ENCODE measurements around the gene GPR55. TPM values are rescaled to one million over a fixed set of nuclear protein-coding genes. Genes with fewer than 3 reads are reported as not detected.

Gene GPR55
- total and polyA plus RNA-seq, 10 donors: 0.86 to 6.8 (median 3.1) TPM

DNA sequence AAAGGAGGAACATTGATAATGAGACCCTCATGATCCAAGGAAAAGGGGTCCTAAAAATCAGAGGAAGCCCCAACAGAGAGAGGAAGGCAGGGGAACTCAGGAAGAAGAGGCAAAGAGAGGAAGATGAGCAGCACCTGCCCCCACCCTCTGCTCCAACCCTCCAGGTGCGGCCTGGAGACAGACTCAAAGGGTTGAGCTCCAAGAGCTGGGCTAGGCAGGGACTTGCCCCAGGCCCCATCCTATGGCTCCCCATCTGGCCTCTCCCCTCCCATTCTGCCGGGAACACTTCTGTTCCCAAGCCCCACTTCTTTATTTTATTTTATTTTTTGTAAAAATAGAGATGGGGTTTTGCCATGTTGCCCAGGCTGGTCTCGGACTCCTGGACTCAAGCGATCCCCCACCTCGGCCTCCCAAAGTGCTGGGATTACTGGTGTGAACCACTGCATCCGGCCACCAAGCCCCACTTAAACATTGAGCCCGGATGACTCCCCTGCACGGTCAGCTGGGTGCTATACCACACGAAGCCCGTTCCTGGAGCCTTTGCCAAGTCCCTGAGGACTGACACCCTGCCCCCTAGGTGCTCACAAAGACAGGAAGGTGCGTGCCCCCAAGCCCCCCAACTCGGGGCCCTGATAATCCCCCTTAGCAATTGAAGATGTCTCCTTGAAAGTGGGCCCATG is 3.8 kb upstream of the GPR55 start:
- 84 to 92% (median 88%) methylated on average over 10 to 12 of the region's 12 CpGs for WGBS, 5 donors
- Histone ChIP-seq H3K27ac (peak overlapping the region in 1 of 8 donors; percentile 58), H3K9me3 (no peaks in the 10 kb centered on the region), H3K4me3 (no peak overlapping the region), H3K27me3 (replicated peaks in 1 of 7) (peaks cover 0 to 12% (median 0%) of the 10 kb centered on the region in 7 donors), H3K36me3 (no peaks in the 10 kb centered on the region), H3K4me1 (peaks cover 0 to 51% (median 21%) of the 10 kb centered on the region in 6 donors)
- peak; percentile 47 for DNase-seq
- no peak for TF ChIP-seq POLR2AphosphoS5 (IDR thresholded peaks at IDR 0.05)
- TF ChIP-seq, protein P1, sequence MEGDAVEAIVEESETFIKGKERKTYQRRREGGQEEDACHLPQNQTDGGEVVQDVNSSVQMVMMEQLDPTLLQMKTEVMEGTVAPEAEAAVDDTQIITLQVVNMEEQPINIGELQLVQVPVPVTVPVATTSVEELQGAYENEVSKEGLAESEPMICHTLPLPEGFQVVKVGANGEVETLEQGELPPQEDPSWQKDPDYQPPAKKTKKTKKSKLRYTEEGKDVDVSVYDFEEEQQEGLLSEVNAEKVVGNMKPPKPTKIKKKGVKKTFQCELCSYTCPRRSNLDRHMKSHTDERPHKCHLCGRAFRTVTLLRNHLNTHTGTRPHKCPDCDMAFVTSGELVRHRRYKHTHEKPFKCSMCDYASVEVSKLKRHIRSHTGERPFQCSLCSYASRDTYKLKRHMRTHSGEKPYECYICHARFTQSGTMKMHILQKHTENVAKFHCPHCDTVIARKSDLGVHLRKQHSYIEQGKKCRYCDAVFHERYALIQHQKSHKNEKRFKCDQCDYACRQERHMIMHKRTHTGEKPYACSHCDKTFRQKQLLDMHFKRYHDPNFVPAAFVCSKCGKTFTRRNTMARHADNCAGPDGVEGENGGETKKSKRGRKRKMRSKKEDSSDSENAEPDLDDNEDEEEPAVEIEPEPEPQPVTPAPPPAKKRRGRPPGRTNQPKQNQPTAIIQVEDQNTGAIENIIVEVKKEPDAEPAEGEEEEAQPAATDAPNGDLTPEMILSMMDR (IDR thresholded peaks at IDR 0.05 in 8 of 11, conservative IDR thresholded peaks at IDR 0.05 in 3 of 11): no peak
- TF ChIP-seq POLR2A (IDR thresholded peaks at IDR 0.05): no peak
- intact Hi-C loops (cut with DNase I; ENCODE audit: low total_unique reads): no loop called here

DNA sequence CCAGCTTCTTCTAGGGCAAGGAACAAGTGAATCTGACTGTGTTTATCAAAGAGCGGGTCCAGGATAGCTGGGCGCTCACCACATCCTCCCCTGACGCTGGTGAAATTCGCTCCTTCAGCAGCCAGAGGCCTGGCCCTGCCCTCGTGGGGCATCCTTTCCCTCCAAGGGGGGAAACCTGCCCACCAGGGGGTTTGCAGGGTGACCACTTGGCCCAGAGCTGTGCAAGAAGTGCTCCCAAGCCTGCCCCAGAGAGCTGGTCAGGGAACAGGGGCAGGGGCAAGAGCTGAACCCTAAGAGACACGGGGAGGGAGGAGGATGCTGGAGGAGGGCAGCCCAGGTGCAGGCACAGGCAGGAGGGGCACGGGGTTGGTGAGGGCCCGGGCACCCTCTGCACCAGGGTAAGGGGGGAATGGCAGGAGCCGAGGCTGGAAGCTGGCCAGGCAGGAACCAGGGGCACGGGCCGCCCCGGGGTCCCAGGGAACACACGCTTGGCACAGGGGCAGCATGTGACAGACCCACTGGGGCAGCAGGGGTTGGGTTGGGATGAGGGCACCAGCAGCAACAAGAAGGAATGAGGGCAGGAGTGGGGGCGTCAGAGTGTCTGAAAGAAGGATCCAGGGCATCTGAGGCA is 2.8 kb upstream of the GPR55 start:
- no peaks in the 10 kb centered on the region for H3K9me3 ChIP-seq
- H3K4me1 ChIP-seq: peaks cover 0 to 43% (median 23%) of the 10 kb centered on the region in 6 donors
- WGBS, 5 donors: 81 to 88% (median 86%) methylated on average over 13 to 14 of the region's 14 CpGs
- peak overlapping the region in 1 of 8 donors; percentile 64 for H3K27ac ChIP-seq
- peak; percentile 66 for DNase-seq
- intact Hi-C loops (cut with DNase I; ENCODE audit: low total_unique reads): no loop called here
- H3K4me3 ChIP-seq: peak overlapping the region in 1 of 8 donors; percentile 46
- H3K27me3 ChIP-seq (replicated peaks in 1 of 7): peaks cover 0 to 2% (median 0%) of the 10 kb centered on the region in 7 donors
- no peaks in the 10 kb centered on the region for H3K36me3 ChIP-seq
- TF ChIP-seq POLR2A (IDR thresholded peaks at IDR 0.05): no peak
- TF ChIP-seq POLR2AphosphoS5 (IDR thresholded peaks at IDR 0.05): peak in 1 of 3 donors; percentile 7

DNA sequence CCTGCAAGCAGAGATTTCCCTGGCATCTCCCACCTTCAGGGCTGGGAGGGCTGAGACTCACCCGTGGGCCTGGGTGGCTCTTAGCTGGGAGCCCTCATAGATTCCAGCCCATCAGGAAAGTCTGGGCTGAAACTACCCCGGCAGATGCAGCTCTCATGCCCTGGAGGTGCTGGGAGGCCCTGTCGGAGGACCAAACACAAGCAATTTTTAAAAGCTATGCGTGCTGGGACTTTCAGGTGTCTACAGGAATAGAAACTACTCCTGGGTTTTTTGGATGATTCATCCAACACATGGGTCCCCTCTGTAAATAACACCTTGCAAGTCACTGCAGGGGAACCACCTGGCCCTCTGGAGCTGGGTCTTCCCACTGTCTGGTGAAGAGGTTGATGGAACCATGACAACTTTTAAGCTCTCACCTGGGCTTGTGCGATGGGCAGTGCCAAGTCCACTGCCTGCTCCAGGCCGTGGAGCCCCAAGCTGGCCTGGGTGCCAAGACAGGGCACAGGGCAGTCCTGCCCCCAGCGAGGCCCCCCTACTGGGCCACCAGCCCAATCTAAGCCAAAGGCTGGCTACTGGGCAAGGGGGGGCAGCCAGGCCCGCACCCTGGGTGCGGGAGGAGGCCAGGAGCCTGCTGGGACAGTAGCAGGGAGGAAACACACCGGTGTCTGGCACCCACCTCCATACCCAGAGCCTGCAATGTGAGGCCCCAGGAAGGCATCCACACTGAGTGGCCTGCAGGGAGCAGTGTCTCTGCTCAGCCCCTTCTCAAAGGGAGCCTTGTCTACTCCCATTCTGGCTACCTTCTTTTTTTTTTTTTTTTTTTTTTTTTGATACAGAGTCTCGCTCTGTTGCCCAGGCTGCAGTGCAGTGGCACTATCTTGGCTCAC is 1.1 kb upstream of the GPR55 start:
- H3K9me3 ChIP-seq: no peaks in the 10 kb centered on the region
- H3K4me1 ChIP-seq: peaks cover 0 to 26% (median 17%) of the 10 kb centered on the region in 6 donors
- intact Hi-C loops (cut with DNase I; ENCODE audit: low total_unique reads): no loop called here
- H3K27ac ChIP-seq: peak overlapping the region in 4 of 8 donors; percentile 48 to 80 (median 70)
- H3K27me3 ChIP-seq (replicated peaks in 1 of 7): no peaks in the 10 kb centered on the region
- H3K36me3 ChIP-seq: no peaks in the 10 kb centered on the region
- 84 to 91% (median 87%) methylated on average over 9 to 11 of the region's 11 CpGs for WGBS, 5 donors
- H3K4me3 ChIP-seq: peak overlapping the region in 1 of 8 donors; percentile 67
- no peak for TF ChIP-seq POLR2A (IDR thresholded peaks at IDR 0.05)
- TF ChIP-seq, protein P1 (IDR thresholded peaks at IDR 0.05 in 8 of 11, conservative IDR thresholded peaks at IDR 0.05 in 3 of 11): no peak
- TF ChIP-seq POLR2AphosphoS5 (IDR thresholded peaks at IDR 0.05): no peak
- DNase-seq: peak; percentile 72

DNA sequence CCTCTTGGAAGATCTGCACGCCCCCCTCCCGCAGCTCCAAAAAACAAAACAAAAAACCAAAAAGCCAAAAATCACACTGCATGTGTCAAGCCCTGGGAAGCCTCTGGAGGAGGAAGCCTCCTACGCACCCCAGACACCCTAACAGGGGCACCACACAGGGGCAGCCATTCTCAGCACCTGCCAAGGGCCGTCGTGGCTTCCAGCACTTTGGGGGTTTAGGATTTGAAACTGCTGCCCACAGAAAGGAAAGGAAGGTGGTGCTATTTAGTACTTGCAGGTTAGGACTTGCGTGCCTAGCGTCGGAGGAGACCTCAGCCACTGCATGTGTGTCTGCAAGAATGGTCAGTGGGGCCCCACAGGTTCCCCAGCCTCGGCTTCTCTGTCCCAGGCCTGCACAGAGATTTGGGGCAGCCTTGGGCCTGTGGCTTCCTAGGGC is 419 bp upstream of the GPR55 start:
- TF ChIP-seq POLR2AphosphoS5 (IDR thresholded peaks at IDR 0.05): no peak
- TF ChIP-seq, protein P1 (IDR thresholded peaks at IDR 0.05 in 8 of 11, conservative IDR thresholded peaks at IDR 0.05 in 3 of 11): no peak
- no peak for TF ChIP-seq POLR2A (IDR thresholded peaks at IDR 0.05)
- Histone ChIP-seq H3K4me3 (peak overlapping the region in 2 of 8 donors; percentile 26 to 67), H3K27me3 (replicated peaks in 1 of 7) (no peaks in the 10 kb centered on the region), H3K27ac (peak overlapping the region in 4 of 8 donors; percentile 48 to 80 (median 70)), H3K4me1 (peaks cover 0 to 23% (median 17%) of the 10 kb centered on the region in 6 donors), H3K9me3 (no peaks in the 10 kb centered on the region), H3K36me3 (no peaks in the 10 kb centered on the region)
- intact Hi-C loops (cut with DNase I; ENCODE audit: low total_unique reads): no loop called here
- DNase-seq: peak; percentile 64
- 47 to 61% (median 55%) methylated on average over 9 of the region's 9 CpGs for WGBS, 5 donors
